ENCODE results near the gene MARCHF2. TPM values are rescaled to one million over a fixed set of nuclear protein-coding genes. Genes with fewer than 3 reads are reported as not detected.

MARCHF2 gene
- polyA plus RNA-seq, 3 donors = 47.8 to 117 (median 90.8) TPM

- H3K27me3 Mint-ChIP-seq (ENCODE audit: low read depth in 3 of 3) = peaks cover 0 to 1% (median 0%) of the 10 kb centered on the region in 3 donors
- 92% methylated on average over 5 of the region's 8 CpGs for WGBS (ENCODE audit: insufficient coverage)
- DNase-seq = no peak
- Histone ChIP-seq H3K27me3 (ENCODE audit: control insufficient read depth in 2 of 2, insufficient read depth in 2 of 2, low read length in 2 of 2) (no peaks in the 10 kb centered on the region), H3K9me3 (replicated peaks in 1 of 2; ENCODE audit: control insufficient read depth in 1 of 2, insufficient read depth in 1 of 2, low read length in 2 of 2) (no peaks in the 10 kb centered on the region), H3K9ac (ENCODE audit: insufficient read depth, low read length, poor library complexity, severe bottlenecking) (no peak overlapping the region), H4K20me1 (ENCODE audit: insufficient read depth, low read length) (peaks cover 77% of the 10 kb centered on the region), H3K36me3 (replicated peaks in 1 of 2; ENCODE audit: control insufficient read depth in 1 of 2, insufficient read depth in 2 of 2, low read length in 2 of 2) (peaks cover 0 to 6% of the 10 kb centered on the region in 2 donors), H3K79me2 (ENCODE audit: insufficient read depth, low read length) (peaks cover 75% of the 10 kb centered on the region), H2AFZ (ENCODE audit: insufficient read depth, low read depth, low read length, poor library complexity, severe bottlenecking) (no peak overlapping the region), H3K4me3 (replicated peaks in 1 of 3; ENCODE audit: low read depth in 2 of 3, low read length in 3 of 3) (no peak overlapping the region), H3K27ac (ENCODE audit: low read depth in 1 of 2, low read length in 2 of 2) (no peak overlapping the region), H3K4me2 (replicated peaks; ENCODE audit: extremely low read depth, low read length, poor library complexity, severe bottlenecking) (no peak overlapping the region), H3K4me1 (ENCODE audit: control insufficient read depth in 1 of 2, insufficient read depth in 2 of 2, low read length in 2 of 2) (peaks cover 17 to 18% of the 10 kb centered on the region in 2 donors)
- no peak for TF ChIP-seq CTCF (IDR thresholded peaks at IDR 0.05)
- peaks cover 15 to 40% of the 10 kb centered on the region in 2 donors for H3K36me3 Mint-ChIP-seq
- no peaks in the 10 kb centered on the region for H3K9me3 Mint-ChIP-seq
- peak overlapping the region in 2 of 7 donors; percentile 25 to 48 for H3K27ac Mint-ChIP-seq
- intact Hi-C loops (cut with micrococcal nuclease) = no loop called here
- no peak overlapping the region for H3K4me3 Mint-ChIP-seq
- peaks cover 21% of the 10 kb centered on the region for H3K4me1 Mint-ChIP-seq
These were observed 19.8 kb upstream of the MARCHF2 start for GRCh38 chr19:8393192-8393870.

DNA sequence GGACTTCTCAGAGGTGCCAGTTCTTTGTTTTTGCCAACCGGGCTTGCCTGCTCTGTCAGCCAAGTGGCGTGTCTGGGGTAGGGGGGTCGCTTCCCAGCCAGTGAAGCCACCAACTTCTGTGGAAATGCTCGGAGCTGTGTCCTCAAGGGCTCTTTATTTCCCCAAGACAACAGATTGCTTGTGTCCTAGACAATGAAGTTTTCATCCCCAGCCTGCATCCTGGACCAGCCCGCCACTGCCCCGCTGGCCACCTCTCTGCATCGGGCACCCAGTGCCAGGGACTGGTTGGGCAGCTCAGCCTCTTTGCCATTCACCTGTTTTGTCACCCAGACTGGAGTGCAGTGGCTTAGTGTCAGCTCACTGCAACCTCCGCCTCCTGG, 19.2 kb upstream of the MARCHF2 start:
- Mint-ChIP-seq H3K9me3 (no peaks in the 10 kb centered on the region), H3K36me3 (peaks cover 15 to 44% of the 10 kb centered on the region in 2 donors), H3K27ac (peak overlapping the region in 1 of 7 donors; percentile 19), H3K4me1 (peaks cover 21% of the 10 kb centered on the region), H3K27me3 (ENCODE audit: low read depth in 3 of 3) (peaks cover 0 to 1% (median 0%) of the 10 kb centered on the region in 3 donors), H3K4me3 (no peak overlapping the region)
- no peaks in the 10 kb centered on the region for H3K9me3 ChIP-seq (replicated peaks in 1 of 2; ENCODE audit: control insufficient read depth in 1 of 2, insufficient read depth in 1 of 2, low read length in 2 of 2)
- peaks cover 17 to 18% of the 10 kb centered on the region in 2 donors for H3K4me1 ChIP-seq (ENCODE audit: control insufficient read depth in 1 of 2, insufficient read depth in 2 of 2, low read length in 2 of 2)
- no peaks in the 10 kb centered on the region for H3K27me3 ChIP-seq (ENCODE audit: control insufficient read depth in 2 of 2, insufficient read depth in 2 of 2, low read length in 2 of 2)
- 93% methylated on average over 8 of the region's 8 CpGs for WGBS (ENCODE audit: insufficient coverage)
- peaks cover 78% of the 10 kb centered on the region for H3K79me2 ChIP-seq (ENCODE audit: insufficient read depth, low read length)
- H4K20me1 ChIP-seq (ENCODE audit: insufficient read depth, low read length) = peaks cover 81% of the 10 kb centered on the region
- H3K36me3 ChIP-seq (replicated peaks in 1 of 2; ENCODE audit: control insufficient read depth in 1 of 2, insufficient read depth in 2 of 2, low read length in 2 of 2) = peaks cover 0 to 8% of the 10 kb centered on the region in 2 donors
- no peak overlapping the region for H3K4me3 ChIP-seq (replicated peaks in 1 of 3; ENCODE audit: low read depth in 2 of 3, low read length in 3 of 3)
- intact Hi-C loops (cut with micrococcal nuclease) = no loop called here
- H3K9ac ChIP-seq (ENCODE audit: insufficient read depth, low read length, poor library complexity, severe bottlenecking) = no peak overlapping the region
- no peak for DNase-seq
- no peak overlapping the region for H2AFZ ChIP-seq (ENCODE audit: insufficient read depth, low read depth, low read length, poor library complexity, severe bottlenecking)
- H3K4me2 ChIP-seq (replicated peaks; ENCODE audit: extremely low read depth, low read length, poor library complexity, severe bottlenecking) = no peak overlapping the region
- no peak overlapping the region for H3K27ac ChIP-seq (ENCODE audit: low read depth in 1 of 2, low read length in 2 of 2)
- no peak for TF ChIP-seq CTCF (IDR thresholded peaks at IDR 0.05)

All from CD14-positive monocyte (primary cell).